ENCODE measurements around the gene PODNL1. TPM values are rescaled to one million over a fixed set of nuclear protein-coding genes. Genes with fewer than 3 reads are reported as not detected.

The PODNL1 gene
- total and polyA plus RNA-seq, 2 of the 8 experiments (the other 6 are each of a cell fraction or from before 2014, with no cell fraction given): 1.0 to 1.5 TPM

- TF ChIP-seq YY1 (IDR thresholded peaks at IDR 0.05; ENCODE audit: low read depth, low read length) (peak; percentile 71; the same call in 1 of the 2 replicates), RBBP5 (IDR thresholded peaks at IDR 0.05; ENCODE audit: borderline replicate concordance, low read depth, low read length) (no peak), EZH2 (IDR thresholded peaks at IDR 0.05; ENCODE audit: low read depth, low read length, severe bottlenecking) (no peak), GABPA (IDR thresholded peaks at IDR 0.05; ENCODE audit: borderline replicate concordance, insufficient read depth, low read length) (no peak), E2F6 (IDR thresholded peaks at IDR 0.05) (no peak), SRF (IDR thresholded peaks at IDR 0.05; ENCODE audit: low read depth, low read length) (no peak), ZNF274 (IDR thresholded peaks at IDR 0.05; ENCODE audit: borderline replicate concordance, extremely low read depth, low read length) (no peak), POLR2AphosphoS5 (IDR thresholded peaks at IDR 0.05; ENCODE audit: low read depth, low read length) (no peak), RAD21 (IDR thresholded peaks at IDR 0.05 in 1 of 2, conservative IDR thresholded peaks at IDR 0.05 in 1 of 2; ENCODE audit: low read depth in 2 of 2, low read length in 2 of 2) (no peak), CBX5 (IDR thresholded peaks at IDR 0.05; ENCODE audit: low read depth, low read length) (no peak), SAP30 (IDR thresholded peaks at IDR 0.05; ENCODE audit: insufficient read depth, insufficient replicate concordance, low read length) (no peak), ATF3 (IDR thresholded peaks at IDR 0.05; ENCODE audit: insufficient read depth, low read depth, low read length) (peak; percentile 69), MAX (IDR thresholded peaks at IDR 0.05) (no peak), NANOG (IDR thresholded peaks at IDR 0.05; ENCODE audit: insufficient read depth, low read depth, low read length, poor library complexity, severe bottlenecking) (no peak), EGR1 (IDR thresholded peaks at IDR 0.05; ENCODE audit: borderline replicate concordance, low read depth, low read length) (no peak), USF2 (IDR thresholded peaks at IDR 0.05; ENCODE audit: low read length) (peak; percentile 78), MAFK (IDR thresholded peaks at IDR 0.05; ENCODE audit: low read depth, low read length) (no peak), RNF2 (IDR thresholded peaks at IDR 0.05; ENCODE audit: borderline replicate concordance, low read depth, low read length, missing control alignments, poor library complexity, severe bottlenecking) (no peak), TAF7 (optimal IDR thresholded peaks at IDR 0.05; ENCODE audit: borderline replicate concordance, low read depth, low read length) (no peak), ASH2L (IDR thresholded peaks at IDR 0.05; ENCODE audit: low read length) (no peak)
Measured at GRCh38 chr19:13920940-13921747, 17.1 kb downstream of the PODNL1 start (continued).

All from H1 (cell line).